Stimulated activated CD4-positive, alpha-beta T cell treated with anti-CD3 and anti-CD28 coated beads, Interleukin-4, amount 100 ng/mL, for 1 hour (primary cell): ENCODE measurements around the gene TAF4.

ENCODE experiments used
- DNase-seq: peaks from one replicate; pipeline ENCODE4 v3.0.0-alpha.2; 2020

Gene TAF4

GRCh38 chr20:62055106-62055861 lies 10.4 kb downstream of the TAF4 start:
- no peak for DNase-seq

GRCh38 chr20:62054451-62054953 lies 11.2 kb downstream of the TAF4 start:
- DNase-seq = no peak

DNA sequence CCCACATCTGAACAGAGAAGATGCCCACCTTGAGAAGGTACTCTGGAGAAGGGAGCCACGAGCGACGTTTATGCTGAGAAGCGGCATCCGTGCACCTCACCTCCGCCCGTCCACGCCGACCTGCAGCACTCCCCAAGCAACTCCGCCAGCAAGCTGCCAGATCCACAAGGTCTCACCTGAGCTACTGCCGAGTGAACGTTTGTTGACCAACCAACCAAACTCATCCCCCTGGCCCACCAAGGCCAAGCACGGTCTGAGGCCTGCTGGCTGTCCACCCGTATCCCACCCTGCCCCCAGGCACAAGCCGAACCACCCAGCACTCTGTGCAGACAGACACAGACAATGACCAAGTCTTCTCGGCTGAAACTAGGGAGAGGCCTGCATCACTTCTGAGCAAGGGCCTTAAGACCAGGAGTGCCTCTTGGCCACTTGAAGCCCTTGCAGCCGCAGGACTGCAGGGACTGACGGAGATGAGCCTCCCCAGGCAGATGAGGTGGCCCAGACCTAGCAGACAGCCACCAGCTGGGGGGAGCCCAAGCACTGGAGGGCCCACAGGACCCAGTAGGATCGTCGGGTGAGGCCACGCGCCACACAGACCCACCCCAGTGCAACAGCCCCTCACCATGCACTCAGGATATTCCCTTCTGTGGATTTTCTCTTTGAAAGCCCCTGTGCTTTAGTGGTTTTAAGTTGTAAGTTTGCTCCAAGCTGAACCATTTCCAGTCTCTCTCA lies 12.1 kb downstream of the TAF4 start:
- no peak for DNase-seq

DNA sequence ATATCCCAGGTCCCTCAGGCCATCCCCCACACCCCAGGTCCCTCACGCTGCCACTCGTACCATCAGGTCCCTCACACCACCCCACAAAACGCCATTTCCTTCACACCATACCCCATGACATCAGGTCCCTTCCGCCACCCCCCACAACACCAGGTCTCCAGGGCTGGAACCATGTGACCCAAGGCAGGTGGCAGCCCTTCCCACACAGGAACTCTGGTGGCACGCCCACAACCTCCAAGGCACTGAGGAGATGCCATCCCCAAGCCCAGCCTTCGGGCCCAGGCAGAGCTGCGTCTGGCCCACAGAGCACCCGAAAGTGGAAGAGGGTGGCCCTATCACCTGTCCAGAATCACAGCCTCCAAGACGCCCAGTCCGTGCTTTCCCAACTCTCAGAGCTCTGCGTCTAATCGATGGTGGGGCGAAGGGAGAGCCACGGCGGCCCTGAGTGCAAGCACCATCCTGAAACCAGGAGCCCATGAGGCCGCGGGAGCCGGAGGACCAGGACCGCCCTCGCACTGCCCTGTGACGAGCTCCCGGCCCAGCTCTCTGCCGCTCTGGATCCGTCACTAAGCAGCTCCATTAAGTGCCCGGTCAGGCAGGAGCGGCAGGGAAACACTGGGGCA lies 12.7 kb downstream of the TAF4 start:
- DNase-seq = no peak

DNA sequence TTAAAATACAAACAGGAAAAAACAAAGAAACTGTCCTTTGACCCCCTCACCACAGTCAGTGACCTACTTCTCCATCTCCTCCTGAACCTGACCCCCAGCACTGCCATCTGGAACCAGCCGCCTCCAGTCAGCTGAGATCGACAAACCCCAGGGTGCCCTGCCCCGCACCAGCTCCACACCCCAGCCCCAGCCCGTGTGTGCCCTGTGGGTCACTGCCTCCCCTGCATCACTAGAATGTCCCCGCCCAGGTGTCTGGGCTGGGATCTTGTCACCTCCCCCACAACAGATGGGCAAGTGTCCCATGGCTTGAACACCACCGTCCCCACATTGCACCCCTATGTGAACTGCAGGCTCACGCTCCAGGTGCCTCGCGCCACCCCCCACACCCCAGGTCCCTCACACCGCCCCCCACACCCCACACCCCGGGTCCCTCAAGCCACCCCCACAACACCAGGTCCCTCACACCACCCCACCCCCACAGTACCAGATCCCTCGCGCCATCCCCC lies 13.3 kb downstream of the TAF4 start:
- no peak for DNase-seq

DNA sequence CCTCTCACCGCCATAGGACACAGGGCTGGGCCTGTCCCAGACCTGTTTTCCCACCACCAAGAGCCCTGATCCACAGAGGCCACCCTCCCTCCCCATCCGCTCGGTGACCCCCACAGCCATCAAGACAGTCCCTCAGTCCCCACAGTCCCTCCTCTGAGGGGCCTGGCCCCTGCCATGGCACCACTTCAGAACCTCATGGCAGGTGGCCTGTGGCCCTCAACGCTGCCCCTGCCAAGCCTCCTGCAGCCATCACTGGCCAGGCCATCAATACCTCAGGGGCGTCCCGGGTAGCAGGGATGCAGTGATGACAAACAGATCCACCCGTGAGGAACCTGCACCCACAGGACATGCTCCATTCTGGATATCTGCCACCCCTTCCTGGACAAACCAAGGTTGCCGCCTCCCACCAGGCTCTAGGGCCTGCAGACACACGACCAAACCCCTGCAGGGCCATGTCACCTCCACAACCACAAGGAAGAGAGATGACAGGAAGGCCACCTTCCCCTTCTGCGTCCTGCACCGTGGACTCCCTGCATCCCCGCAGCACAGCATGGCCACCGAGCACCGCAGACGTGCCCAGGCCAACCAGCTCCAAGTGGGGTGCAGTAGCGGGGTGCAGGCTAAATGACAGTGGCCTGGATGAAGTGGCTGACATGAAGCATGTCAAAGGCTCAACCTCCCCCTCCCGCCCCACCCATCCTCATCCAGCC lies 14.0 kb downstream of the TAF4 start:
- no peak for DNase-seq

DNA sequence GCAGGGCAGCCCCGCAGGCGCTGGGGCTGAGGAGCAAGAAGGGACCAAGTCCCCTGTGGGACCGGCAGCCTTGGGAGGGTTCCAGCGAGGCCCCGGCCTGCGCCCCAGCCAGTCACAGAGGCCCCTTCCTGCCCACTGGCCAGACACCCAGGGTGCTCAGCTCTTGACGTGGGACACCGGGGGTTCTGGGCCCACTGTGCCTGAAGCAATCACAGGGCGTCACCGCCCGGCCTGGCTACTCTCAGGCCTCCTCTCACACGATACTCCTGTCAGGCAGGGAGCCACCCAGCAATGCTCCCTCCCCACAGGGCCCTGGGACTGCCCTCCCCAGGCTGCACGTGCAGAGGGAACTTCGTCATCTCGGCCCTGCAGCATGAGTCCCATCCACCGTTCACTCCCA lies 14.5 kb downstream of the TAF4 start:
- DNase-seq = no peak

DNA sequence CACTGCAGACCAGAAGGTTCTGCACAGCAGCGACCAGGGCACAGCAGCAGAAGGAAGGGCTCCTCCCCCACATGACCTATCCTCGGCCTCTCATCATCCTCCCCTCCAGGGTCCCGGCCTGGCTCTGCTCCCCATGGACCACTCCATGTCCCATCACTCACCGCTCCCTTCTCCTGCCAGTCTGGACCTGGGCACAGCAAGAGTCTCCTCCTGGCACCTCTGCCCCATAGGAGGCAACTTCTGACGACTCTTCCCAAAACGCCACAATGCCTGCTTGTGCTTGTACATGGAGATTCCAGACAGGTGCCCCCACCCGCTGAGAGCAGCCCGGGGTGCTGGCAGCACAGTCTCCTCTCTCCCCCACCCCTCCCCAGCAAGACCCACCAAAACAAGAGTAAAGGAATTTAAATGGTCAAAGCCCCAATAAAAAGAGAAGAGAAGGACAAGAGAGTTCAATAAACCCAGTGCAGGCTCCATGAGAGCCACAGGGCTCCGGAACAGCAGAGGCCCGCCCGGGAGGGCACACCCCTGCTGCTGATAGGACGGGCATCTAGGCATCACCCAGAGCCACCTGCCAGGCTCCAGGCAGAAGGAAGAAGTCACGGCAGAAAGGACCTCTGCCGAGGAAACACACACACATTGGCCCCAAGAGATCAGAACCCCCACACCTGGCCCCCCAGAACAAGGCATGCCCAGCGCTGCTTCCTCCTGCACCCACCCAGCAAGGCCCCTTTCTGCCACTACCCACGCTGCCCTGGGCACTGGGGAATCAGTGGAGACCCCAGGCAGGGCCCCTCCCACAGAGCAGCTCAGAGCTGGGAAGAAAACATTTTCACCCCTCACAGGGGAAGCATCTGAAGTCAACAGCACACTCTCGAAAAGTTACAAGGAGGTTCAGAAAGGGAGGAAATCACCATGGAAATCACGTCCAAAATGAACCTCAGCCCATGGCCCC lies 15.2 kb downstream of the TAF4 start:
- DNase-seq = no peak

DNA sequence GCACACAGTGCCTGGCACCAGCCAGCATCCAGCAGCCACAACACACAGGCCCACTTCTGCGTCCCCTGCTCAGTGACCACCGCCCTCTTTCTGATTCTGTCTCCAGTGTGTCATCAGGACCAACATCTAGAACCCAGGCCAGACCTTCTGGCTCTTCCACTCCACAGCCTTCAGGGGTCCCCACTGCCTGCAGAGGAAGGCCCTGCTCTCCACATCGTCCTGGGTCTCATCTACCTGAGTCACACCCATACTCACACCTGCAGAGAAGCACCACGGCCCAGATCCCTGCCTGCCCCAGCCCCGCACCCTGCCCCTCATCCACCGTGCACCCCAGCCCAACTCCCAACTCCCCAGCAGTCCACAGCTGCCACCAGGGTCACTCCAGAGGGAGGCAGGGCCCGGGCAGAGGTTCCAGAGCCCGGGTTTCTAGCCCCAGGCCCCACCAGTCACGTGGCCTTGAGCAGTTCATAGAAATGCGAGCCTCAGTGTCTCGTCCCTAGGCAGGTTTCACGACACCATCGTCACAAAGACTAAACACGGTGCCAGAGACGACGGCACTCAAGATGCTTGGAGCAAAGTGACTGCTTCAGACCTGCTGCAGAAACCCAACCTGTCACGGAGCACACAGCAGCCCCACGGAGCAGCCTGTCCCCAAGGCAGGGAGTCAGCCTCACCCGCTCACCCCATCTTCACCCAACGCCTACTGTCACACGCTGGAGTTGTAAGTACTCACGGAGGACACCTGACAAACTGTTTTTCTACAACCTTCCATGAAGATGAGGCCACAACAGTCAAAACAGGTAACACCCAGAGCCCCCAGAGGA lies 16.1 kb downstream of the TAF4 start:
- DNase-seq = no peak

DNA sequence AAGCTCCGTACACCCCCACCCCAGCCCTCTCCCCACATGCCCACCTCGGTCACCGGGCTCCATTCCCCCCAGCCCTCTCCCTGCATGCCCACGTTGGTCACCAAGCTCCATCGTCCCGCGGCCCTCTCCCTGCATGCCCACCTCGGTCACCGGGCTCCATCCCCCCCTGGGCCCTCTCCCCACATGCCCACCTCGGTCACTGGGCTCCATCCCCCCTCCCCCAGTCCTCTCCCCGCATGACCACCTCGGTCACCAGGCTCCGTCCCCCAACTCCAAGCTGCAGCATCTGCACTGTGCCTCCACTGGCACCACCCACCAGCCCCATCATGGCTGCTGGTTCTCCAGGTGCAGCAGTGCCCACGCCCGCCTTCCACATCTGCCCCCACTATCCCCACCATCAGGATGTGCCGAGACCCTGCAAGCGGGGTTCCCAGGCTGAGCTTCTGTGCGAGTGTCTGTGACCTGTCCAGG lies 16.8 kb downstream of the TAF4 start:
- no peak for DNase-seq

- DNase-seq = no peak
Measured at GRCh38 chr20:62048346-62048761, 17.3 kb downstream of the TAF4 start.

GRCh38 chr20:62047666-62048345 lies 17.9 kb downstream of the TAF4 start:
- DNase-seq = no peak

DNA sequence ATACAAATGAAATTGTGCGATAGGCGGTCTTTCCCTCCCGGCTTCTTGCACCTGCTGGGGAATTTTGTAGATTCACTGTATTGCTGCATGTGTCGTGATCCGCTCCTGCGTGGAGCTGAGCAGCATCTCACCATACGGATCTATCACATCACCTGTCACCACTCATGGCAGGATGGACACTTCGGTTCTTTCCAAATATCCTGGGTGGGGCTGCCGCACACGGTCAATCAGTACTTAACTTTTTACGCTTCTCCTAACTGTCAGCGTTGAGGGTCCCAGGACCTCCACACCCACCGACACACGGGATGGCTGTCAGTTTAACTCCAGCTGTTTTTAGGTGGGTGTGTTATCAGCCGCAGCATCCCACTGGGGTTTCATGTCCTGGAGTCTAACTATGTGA lies 19.2 kb downstream of the TAF4 start:
- DNase-seq = no peak

DNA sequence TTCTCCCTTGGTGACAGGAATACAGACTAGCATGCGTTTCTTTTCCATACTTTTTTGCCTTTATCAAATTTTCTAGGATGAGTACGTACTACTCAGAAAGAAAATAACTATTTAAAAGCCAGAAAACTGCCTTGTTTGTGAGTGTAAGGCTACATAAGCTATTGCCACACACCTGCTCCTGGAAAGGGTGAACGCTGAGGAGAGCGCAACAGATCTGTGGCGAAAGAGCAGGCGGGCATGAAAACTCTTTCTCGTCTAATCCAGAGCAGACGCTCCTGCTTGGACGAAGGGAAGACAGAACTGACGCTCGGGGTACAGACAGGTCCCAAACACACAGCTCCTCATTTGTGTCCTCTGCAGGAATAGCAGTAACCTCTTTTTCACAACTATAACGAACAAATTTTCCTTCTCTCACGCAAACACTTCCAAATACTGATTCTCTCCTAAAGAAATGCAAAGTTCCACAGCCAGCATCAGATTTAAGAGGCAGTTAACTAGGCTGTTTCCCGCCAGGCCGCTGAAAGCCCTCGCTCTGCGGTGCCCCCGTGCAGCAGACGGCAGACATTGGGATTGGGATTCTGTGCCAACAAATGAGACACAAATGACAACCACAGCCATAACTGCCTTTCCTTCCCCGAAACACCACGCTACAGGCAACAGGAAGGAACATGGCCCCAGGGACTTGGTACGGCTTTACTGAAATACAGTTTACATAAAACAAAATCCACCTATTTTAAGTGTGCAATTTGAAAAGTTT lies 20.0 kb downstream of the TAF4 start:
- DNase-seq = no peak

GRCh38 chr20:62045118-62045517 lies 20.6 kb downstream of the TAF4 start:
- no peak for DNase-seq

DNA sequence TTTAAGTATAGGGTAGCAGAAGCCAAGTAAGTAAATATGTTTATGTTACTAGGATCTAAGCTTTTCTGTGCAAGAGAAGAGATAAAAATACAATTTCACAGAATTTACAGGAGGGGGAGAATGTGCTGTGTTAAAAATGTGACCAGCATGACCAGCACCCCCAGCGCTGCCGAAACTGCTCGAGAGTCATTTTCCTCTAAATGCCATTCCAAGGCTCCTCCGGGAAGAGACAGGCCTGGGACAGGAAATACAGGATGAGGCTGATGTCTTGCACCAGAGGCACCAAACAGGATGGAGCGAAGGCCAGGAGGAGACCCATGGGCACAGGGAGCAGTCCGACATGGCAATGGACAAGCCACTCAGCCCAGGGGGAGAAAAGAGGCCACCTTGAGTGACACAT lies 21.1 kb downstream of the TAF4 start:
- DNase-seq = no peak

- no peak for DNase-seq
Measured at GRCh38 chr20:62043131-62043914, 22.4 kb downstream of the TAF4 start.

DNA sequence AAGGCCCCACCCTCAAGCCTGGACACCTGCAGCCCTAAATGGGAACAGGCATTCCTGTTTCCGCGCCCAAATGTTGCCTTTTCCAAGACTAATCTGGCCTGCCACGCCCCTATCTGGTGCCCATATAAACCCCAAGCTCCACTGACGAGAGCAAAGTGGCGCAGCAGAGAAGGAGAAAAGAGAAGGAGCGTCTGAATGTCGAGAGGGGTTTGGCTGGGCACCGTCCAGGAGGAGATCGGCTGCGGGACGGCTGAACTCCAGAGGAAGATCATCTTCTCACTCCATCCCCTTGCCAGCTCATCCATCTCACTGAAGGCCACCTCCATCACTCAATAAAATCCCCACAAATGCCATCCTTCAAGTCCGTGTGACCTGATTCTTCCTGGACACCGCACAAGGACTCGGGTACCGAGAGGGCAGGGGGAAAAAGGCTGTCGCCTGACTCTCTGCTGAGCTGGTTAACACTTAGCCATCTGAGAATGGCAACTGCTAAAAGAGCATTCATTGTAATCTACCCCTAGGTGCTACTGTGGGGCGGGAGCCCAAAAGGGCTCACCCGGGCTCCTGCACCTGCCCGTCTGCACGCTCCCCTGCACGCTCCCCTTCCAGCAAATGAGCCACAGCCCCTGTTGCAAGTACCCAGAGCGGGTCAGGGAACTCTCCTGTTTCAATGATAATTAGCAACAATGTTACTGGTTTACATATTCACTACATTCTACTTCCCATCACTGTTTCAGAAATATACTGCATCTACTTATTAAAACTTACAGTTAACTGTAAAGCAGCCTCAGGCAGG lies 23.5 kb downstream of the TAF4 start:
- DNase-seq = no peak
